HG03095 (cell line): ENCODE results near the gene HOXA11.

Experiments
- ATAC-seq: cut with Tn5 transposase; IDR thresholded peaks from one replicate; pipeline ENCODE4 v1.9.1; 2021; ENCODE audit warnings: moderate library complexity; ENCODE audit not compliant: unreplicated experiment

HOXA11 gene

DNA sequence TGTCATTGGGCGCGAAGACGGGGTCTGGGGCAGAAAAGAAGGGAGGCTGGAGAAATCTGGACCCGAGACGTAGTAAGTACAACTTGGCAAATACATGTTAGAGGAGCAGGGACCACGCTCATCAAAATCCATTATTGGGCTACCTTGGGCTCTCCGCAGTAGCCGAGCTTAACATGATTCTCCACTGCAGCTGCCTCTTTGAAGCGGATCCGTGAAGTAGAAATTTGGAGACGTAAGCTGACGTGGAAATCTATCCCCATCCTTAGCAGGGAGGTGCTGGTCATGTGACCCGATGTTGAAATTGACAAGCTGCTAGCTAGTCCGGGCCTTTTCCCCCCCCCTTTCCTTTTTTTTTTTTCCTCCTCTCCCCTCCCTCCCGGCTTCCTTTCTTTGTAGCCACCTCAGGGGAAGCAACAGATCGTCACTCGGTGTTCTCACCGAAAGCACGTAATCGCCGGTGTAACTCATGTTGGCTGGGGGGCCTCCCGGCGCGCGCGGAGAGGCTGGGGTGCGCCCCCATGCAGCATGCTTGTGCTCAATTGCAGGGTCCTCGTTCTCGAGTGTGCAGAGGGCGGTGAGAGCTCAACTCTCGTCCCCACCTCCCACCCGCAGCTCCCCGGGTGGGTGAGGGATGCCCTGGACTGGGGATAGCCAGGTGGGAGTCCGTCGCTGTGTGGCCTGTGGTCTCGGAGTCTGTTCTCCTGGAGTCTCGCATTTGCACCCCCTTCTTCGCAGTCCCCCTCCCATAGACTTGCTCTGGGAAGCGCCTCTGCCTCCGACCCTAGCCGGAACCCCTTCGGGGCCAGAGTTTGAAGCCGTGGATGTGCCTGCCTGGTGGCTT lies at the start of gene HOXA11:
Gene HOXA11 (minus strand): TSS at position 220 of the 841 bp plus-strand sequence. CDS start 88 bp downstream, at position 132.
- ATAC-seq = no peak

DNA sequence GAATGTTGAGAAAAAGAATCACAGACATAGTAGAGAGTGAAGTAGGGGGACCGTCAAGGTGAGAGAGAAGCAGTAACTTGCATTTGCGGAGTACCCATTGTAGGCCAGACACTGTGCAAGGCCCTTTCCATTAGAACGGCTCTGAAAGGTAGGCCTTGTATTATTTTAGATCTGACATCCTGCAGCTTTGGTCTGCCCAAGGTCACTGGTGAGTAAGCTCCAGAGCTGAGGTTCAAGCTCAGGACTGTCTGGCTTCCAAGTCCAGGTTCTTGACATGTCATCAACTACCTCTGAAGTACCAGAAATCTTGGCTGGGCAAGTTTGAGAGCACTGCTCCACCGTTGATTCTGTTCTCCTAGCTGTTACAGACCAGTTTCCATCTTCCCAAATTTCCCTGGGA lies 44.4 kb upstream of the HOXA11 start:
- no peak for ATAC-seq

DNA sequence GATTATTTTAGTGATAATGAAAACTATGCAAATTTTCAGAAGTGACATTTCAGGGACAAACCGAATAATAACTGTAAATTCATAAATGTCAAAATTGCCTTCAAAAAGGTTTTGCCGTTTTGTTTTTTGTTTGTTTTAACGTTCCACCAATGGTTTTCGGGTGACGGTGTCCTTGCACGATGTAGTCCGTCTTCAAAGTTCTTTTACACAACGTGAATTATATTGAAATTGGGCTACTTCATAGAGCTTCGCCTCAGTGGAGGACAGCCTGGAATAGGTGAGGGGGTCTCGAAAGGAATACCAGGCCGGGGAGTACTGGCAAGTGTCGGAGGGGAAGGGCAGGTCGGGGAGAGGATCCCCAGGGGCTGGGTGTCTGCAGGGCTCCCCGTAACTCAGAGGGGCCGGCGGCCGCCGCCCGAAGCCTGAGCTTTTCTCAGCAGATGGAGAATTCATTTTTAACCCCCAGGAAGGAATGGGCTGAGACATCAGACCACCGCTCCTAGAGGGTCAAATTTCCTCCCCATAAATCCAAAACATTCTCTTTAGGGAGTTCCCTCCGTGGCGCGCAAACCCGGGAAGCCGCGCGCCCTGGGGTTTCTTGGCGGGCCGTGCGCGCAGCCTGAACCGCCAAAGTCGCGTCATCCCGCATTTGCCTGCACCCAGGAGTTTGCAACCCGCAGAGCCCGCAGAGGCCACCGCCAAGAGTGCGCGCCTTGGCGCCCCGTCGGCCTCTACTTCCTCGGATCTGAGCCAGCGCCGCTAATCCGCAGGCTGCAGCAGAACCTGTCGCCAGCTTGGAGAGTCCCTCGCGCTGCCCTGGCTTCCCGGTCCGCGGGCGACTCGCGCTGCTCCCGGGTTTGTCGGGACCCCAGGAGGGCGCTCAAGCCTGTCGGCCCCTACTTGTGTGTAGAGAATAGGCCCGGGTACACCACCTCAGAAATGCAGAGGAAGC lies 40.2 kb upstream of the HOXA11 start:
- no peak for ATAC-seq

DNA sequence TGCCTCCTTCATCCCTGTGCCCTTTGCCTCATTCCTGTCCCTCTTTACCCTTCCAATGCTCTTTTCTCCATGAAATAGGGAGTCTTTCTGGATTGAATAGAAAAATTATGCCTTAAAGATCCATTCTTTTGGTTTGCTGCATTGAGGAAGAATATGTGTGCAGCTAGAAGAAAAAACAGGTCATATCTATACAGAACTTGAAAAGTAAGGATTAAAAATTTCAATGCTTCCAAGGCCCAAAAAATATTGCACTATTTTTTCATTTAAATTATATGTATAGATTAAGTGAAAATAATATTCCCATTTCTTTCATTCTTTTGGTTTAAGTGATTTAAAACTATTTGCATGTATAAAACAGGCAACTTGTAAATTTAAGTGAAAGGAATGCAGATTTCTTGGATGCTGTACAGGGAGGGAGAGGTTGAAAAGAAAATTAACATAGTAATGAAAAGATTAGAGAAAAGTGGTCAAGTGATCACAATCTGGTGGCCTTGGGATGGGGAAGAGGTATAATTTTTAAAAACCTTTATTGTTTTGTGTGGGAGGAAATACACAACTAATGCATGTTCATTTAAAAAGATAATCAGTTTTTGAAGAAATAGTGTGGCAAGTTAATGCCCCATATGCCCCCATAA lies 39.0 kb upstream of the HOXA11 start:
- ATAC-seq = no peak

DNA sequence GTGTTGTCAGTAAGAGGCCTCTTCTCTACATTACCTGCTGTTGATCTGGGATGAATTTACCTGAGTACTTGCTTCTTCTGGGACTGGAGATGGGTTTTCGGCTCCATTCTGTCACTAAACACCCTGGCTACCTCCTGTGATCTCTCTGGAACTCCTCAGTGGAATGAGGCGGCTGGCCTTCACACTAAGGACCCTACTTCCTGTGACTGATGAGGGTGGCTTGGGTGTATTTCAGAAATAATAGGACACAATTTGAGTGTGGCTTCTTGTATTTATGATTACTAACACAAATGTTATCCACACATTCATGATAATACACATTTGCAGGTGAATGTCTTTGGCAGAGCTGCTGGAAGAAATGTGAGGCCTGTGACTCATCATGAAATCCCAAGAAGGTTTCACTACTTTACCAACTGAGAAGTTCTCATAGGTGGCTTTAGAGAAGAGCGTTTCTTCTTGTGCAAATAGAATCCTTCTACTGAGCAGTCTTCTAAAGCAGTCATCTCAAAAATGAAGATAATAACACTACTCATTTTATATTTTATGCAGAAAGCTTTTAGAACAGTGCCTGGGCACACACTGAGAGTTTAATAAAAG lies 36.3 kb upstream of the HOXA11 start:
- no peak for ATAC-seq

DNA sequence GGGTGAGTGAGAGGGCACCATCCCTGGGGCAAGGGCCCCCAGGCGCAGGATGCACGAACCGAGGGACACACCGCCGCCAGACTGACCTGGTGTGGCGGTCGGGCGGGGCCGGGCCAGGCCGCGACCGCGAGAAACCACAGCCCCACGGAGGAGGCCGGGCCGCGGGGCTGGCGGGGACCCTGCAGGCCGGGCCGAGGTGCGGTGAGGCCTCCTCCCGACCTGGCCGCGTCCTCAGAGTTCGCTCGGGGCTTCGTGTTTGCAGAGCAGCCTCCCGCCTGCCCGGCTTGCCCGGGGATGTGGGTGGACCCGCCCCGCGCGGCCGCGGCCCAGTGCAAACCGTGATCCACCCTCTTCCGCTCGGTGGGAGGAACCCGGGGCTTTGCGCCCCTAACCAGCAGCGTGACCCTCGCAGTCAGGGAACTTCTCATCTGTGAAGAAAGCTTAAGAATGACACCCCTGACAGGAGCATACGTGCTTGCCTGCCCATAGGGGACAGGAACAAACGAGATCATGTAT lies 35.5 kb upstream of the HOXA11 start:
- no peak for ATAC-seq

DNA sequence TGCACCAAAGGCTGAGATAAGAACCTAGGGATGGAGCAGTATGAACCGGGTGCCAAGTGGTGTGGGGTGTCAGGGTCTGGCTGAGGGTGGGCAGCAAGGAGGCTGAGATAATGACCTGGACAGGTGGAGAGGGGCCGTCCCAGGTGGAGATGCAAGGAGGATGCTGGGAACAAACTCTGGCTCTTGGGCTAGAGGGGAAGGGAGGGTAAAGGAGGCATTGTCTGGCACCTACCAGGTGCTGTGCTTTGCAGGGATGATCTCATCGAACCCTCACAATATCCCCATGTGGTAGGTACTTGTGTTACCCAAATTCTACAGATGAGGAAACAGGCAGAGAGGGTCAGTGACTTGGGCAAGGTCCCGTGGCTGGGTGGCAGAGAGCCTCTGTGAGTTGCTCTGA lies 34.8 kb upstream of the HOXA11 start:
- ATAC-seq = no peak

DNA sequence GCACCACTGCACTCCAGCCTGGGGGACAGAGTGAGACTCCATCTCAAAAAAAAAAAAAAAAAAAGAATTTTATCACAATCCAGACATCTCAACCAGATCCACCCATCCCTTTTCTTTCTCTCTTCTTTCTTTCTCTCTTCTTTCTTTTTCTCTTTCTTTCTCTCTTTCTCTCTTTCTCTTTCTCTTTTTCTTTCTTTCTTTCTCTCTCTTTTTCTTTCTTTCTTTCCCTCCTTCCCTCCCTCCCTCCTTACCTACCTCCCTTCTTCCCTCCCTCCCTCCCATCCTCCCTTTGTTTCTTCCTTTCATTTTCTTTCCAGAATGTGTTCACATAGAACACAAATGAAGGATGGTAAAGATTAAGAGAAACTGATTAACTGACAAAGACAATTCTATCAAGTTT lies 32.9 kb upstream of the HOXA11 start:
- no peak for ATAC-seq

DNA sequence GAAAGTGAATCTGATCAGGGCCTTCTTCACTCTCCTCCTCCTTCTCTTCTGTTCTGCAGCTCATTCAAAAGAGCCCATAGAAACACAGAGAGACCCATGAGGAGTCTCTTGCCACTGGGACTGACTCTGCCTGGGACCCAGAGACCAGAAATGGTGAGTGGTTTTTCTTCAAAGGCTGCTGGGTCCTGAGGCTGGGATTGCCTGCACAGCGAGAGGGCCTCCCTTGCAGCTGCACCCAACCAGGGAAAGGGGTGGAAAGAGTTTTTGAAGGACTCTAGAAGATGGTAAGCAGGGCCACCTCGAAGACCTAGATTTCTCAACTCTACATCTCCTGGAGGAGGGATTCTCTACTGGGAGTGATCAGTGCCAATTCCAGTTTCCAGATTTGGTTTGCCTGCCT lies 30.3 kb upstream of the HOXA11 start:
- ATAC-seq = no peak

DNA sequence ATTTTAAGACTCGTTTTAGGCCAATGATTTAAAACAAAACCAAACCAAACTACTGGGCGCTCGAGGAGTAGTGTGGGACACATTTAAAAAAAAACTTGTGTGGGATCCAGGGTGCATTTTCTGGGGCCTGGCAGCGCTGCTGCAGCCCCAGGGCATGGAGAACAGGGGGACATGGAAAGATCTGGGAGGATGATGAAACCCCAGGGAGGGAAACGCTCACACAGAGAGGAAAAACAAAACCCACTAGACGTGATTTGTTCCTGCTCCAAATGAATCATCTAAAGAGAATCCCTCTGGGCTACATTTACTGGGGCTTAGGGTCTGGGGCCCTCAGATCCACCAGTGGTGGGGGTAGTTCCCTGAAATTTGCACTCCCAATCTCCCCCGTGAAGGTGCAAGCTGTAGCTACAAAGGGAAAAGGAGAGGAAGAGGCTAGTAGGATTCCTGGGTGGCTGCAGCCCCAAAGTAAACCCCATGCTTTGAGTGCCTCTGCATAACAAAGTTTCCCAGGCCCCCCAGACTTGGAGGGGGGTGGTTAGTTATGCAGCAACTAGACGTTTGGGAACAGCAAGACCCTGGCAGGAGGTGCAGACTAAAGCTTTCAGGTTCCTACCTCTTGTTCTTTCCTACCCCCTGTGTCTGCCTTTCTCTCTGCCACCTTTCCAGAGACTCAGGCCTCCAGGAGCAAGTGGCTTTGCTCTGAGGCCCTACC lies 29.4 kb upstream of the HOXA11 start:
- ATAC-seq = no peak

DNA sequence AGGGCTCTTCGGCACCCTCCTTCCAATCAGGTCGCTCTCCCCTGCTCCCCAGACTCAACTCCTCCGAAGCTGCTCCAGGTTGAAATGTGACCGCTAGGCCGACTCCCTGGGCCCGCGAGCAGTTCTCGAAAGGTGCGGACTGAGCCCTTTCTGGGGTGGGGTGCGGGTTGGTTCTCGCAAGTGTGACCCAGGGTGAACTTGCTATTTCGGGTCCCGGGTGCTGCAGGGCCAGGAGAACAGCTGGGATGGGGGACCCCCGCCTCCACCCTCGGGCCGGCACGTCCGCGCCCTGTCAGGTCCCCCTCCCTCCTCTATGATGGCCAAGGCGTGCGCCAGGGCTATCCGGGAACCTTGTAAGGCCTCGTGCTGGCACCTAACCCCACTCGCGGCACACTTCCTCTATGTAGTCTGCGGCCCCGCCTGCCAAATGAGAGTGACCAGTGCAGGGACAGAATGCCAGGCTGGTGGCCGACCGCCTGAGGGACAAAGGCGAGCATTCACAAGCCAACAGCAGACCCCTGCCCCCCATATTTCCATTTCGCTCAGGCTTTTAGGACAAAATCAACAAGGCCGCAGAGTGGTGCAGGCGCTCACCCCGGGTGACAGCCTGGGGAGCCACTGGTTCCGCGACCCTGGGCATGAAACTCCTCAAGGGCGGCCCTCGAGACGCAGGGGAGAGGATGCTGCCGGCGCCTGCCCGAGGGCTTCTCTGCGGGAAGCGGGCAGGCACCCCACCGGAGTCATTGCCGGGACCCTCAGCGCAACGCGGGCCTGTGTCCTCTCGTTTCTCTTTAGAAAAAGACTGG lies 28.6 kb upstream of the HOXA11 start:
- no peak for ATAC-seq

DNA sequence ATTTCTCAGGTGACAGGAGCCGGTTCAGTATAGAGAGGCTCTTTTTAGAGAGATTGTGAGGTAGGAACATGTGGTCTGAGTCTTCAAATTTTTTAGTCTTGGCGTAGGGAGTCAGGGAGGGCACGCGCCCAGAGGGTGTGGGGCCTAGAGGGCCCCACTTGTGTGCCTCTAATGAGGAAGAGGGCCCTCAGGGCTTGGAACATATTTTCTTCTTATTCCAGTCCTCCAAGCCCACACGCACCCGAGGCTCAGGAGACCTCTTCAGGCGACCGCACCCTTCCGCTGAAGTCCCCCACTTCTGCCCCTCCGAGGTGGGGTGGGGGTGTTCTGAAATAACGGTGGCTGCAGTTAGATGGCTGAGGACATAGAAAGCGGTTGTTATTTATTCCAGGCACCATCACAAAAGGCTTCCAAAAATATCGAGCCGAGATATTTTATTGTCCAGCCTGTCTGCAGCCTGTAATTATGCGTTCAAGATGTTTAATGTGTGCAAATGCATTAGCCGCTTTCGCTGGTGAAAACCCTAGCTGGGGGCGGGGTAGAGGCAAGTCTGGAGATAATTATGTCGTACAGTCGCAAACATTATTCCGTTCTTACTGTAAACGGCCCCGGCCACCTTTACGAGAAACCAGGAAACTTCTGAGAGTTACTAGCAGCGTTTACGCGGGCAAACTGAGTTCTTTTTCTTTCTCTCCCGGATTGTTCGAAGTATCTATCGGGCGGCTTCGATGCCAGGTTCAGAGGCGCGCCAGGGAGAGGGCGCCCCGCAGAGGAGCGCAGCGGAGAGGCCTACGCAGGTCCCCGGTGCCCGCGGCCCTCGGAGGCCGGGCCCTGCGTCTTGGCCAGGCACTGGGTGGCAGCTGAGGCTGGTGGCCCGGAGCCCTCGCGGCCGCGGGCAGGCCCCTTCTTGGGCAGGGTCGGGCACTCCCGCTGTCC lies 27.7 kb upstream of the HOXA11 start:
- ATAC-seq = no peak

DNA sequence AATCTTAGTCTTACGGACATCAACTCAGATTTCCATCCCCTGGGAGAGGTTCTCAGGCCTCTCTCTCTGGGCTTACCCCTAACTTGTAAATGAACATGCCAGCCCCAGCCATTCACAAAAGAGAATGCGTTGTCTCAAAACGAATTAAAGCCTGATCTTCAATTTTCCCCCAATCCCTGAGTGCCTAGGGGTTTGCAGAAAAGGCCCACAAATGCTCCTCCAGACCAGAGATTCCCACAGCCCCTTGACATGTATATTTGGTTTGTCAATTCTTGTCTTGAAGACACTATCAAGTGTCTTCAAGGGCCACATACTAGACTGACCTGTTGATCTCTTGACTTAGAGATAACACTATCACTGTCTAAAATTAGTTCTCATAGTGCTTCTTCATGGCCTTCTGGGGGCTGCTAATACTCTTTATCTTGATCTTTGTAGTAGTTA lies 26.8 kb upstream of the HOXA11 start:
- ATAC-seq = no peak

DNA sequence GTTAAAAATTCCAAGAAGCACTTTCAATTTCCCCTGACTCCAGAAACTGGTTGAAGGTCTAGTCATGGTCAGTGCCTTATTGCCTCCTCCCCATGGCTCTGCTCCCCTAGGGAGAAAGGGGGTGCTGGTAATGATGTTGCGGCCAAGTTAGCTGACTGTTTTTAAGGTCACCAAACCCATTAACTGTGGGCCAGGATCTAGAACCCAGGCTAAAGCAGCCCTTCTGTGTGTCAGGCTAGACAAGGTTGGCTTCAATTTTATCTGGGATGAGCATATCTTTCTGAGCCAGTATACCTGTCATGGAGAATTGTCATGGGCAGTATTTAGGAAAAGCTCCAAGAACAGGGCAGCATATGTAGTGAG lies 26.0 kb upstream of the HOXA11 start:
- ATAC-seq = no peak

DNA sequence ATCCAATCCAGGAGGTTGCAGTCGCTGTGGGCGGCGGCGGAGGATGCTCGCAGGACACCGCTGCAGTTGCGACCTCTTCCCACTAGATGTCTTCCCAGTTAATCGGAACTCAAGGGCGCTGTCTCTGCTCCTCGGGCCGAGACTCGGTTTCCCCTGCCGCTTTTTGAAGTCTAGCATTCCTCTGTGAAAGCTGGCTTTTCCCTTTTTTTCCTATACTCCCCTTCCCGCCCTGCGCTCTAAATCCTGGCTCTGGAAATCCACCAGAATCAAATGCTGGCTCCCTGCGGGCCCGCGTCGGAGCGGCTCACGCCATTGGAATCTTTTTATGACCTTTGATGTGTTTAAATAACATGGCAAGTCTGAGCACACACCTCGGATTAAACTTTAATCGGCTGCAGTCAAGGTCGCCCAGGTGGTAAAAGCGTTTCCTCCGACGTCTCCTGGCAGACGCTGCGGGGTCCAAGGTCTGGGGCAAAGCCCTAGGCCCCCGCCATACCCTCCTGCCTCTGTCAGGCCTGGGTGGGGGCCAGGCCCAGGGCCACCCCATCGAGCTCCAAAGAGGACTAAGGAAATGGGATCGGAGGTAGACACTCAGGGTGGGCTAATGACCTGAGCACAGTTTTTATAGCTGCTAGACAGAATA lies 25.5 kb upstream of the HOXA11 start:
- ATAC-seq = no peak

DNA sequence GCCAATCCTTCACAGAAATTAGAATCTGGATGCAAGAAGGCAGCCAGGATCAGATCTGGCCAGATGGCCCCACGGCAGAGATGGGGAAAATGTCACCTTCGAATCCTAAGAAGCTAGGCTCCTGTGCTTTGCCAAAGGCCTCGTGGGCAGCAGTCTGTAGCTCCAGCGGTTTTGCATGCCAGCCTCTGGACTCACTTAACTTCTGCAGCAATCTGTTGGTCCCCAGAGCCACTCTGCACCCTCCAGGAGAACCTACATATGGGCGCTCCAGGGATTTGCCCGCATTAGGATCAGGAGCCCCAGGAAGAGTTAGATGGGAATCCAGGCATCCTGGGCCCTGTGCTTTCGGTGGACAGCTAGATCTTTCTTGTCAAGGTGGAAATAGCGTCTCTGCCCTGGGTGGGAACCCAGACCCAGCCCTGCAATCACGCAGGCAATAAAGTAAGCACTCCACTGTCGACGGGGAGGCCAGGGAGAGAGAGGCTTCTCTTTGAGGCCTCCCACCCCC lies 25.0 kb upstream of the HOXA11 start:
- ATAC-seq = no peak

DNA sequence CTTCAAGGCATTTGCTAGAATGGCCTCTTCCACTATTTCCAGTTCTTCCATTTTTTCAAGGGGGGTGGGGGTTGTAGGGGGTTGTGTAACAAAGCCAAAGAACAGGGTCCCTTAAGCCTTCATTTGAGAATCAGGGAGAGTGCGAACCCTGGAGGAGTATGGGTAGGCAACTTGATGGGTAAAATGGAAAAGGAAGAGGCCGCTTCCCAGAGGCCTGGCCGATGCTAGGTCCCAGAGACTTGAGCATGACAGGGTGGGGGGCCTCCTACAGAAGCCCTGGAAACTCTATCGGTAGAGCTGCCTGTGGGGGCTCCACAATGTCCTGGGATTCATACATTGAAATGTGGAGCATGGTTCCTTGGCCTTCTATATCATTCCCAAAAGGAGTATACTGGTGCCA lies 24.0 kb upstream of the HOXA11 start:
- ATAC-seq = no peak
